Measurements from ENCODE around the gene RIMS1.
"Not testable (repeated sequence)": the region's sequence is repeated elsewhere in the genome, so short reads cannot be mapped to it uniquely, and the experiment has no call there.

RIMS1 gene

GRCh38 chr6:72246926-72247325 is 360.6 kb downstream of the RIMS1 start:
- no peak for DNase-seq

GRCh38 chr6:72248621-72249020 is 362.3 kb downstream of the RIMS1 start:
- no peak for DNase-seq

DNA sequence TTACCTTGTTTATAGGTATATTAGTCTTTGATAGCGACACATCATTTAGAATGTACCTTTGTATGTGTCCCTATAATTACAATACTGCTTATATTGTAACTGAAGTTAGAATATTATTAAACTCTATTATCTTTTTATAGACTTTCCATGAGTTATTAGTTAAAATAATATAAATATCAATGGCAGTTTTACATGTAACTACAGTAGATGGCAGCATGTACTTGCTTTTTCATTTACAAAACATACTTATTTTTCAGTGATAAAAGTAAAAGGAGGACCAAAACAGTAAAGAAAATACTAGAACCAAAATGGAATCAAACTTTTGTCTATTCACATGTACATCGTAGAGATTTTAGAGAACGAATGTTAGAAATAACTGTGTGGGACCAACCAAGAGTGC is 364.3 kb downstream of the RIMS1 start:
- DNase-seq, result no peak

GRCh38 chr6:72260489-72260888 is 374.1 kb downstream of the RIMS1 start:
- DNase-seq, result no peak

DNA sequence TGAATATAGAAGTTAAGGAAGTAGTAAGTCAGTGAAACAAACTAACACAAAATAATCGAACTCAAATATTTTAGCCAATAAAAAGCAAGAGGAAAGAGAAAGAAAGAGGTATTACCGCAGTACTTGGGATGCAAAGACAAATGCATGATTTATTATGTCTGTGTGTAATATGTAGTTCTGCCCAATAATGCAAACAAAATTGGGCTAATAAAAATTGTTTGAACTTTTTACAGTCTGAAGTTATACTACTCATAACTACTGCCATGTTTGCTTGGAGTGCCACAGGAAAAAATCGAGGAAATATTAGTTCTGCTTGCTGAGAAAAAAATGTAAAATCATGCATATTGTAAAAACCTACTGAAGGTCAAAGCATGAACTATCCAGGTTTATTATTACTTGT is 375.2 kb downstream of the RIMS1 start:
- no peak for DNase-seq

- DNase-seq, result no peak
Measured at GRCh38 chr6:72262254-72262653, 375.9 kb downstream of the RIMS1 start.

- DNase-seq, result no peak
Measured at GRCh38 chr6:72267470-72267869, 381.1 kb downstream of the RIMS1 start.

GRCh38 chr6:72271531-72271930 is 385.2 kb downstream of the RIMS1 start:
- no peak for DNase-seq

DNA sequence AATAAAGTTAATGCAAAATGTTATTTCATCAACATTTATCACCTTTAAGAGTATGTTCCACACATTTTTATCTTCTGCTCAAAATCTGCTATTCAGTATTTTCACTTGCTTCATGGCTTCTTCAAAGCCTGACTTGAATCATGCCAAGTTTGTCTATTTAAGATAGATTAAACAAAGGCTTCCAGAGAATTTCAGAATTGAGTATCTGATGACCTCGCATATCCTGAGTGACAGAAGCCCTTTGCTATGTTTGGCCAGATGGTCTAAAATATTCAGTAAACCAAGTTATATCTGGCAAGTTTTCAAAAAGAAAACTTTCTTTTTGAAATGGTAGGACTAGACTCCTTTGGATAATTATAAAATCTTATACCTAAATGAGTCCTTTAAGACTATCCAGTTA is 386.6 kb downstream of the RIMS1 start:
- DNase-seq, result no peak

DNA sequence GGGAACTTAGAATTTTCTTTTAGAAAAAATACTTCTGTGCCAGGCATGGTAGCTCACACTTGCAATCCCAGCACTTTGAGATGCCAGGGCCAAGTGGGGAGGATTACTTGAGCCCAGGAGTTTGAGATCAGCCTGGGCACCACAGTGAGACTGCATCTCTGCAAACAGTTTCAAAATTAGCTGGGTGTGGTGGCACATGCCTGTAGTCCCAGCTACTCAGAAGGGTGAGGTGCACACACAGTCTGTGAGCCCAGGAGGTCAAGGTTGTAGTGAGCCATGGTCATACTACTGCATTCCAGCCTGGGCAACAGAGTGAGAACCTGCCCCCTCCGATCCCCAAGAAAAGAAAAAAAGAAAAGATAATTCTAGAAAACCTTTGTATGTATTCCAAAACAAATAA is 389.5 kb downstream of the RIMS1 start:
- DNase-seq, result no peak

- no peak for DNase-seq
Measured at GRCh38 chr6:72282201-72282600, 395.9 kb downstream of the RIMS1 start.

DNA sequence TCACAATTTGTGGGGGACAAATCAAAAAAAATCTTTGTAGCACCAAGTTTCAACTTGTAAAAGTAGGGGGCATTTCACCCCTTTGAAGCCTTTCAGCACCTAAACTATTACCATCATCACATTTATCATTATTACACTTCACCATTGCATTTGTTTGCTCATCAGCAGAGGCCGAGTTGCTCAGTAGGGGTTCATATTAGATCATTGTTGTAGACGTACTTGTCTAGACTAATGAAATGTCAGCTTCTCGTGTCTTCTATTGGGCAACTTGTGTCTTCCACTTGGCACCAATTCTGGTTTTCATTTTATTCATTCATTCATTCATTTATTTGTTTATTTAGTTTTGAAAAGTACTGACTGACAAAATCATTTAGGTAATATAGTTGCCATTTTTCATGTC is 397.2 kb downstream of the RIMS1 start:
- DNase-seq, result no peak

DNA sequence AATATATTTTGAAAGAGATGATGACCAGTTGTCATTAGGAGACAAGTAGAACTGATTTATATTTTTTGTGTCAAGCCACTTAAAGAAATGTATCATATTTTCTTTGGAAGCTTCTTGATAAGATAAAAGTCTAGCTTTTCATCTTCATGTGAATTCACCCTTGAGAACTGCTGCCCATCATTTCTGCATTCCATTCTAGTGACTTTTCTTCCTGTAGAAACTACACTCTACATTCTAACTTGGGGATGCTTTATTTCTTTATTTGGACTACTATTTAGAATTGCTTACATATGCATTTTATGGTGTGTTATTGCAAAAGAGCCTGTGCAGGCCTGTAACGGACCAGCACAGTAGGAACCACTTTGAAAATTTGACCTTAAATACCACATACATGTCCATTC is 400.6 kb downstream of the RIMS1 start:
- DNase-seq, result no peak

DNA sequence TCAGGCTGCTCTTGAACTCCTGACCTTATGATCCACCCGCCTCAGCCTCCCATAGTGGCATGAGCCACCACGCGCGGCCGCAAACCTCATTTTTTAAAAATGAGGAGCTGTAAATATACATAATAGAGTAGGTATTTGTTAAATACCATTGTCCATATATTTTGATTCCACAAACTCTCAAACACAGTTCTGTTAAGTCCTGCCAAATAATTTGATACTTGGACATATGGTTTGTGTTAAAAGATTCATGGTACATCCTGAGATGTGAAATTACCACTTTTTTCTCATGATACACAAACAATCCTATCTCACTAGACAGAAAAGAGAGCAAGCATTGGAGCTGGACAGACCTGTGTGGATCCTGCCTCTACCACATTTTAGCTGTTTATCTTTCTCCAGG is 401.5 kb downstream of the RIMS1 start:
- DNase-seq, result no peak

GRCh38 chr6:72288592-72288991 is 402.2 kb downstream of the RIMS1 start:
- no peak for DNase-seq

DNA sequence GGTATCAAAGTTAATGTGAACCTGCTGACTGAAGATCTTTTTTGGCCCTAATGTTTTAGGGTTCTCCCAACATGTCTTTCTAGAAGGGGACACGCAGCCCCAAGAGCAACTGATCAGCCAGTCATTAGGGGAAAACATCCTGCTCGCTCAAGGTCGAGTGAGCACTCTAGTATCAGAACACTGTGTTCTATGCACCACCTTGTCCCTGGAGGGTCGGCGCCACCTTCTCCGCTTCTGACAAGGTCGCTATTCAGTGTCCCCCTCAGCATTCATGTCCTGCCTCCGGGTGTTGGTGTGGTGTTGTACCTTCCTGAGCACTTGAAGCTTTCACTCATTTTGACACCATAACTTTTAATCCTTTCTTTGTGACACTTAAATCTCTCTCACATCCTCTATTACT is 404.3 kb downstream of the RIMS1 start:
- no peak for DNase-seq

DNA sequence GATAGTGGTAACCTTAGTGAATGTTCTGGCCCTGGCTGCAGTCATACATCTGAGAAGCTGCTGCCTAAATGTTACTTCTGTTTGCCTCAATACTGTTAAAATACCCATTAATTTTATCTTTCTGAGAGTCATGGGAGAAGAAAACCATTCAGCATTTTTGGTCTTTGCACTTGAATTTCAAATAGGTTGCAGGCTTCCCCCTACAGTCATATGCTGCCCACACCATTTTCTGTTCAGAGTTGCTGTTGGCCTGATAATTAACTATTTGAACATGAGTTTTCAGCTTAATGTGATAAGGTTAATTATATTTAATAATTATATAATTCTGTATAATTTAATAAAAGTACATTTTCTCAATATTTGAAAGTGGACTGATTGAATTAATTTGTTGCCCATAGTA is 410.0 kb downstream of the RIMS1 start:
- DNase-seq, result no peak

- no peak for DNase-seq
Measured at GRCh38 chr6:72305971-72306370, 419.6 kb downstream of the RIMS1 start.

- DNase-seq, result no peak
Measured at GRCh38 chr6:72316675-72317380, 430.5 kb downstream of the RIMS1 start.

DNA sequence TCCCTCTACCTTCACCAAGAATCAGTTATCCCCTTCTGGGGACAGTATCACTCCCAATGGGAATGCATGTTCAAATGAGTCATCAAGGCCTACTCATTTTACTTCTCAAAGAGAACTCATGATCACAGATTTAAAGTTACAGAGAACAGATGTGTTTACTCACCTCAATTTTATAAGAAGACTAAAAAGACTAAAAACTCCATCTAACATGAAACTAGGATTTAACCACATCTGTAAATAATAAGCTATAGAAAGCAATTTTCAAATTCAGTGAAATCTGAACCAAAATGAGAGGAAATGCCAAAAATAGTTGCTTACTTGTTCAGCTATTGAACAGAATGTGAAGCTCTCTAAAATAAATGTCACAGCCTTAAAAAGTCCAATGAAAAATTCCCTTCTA is 435.4 kb downstream of the RIMS1 start:
- DNase-seq, result no peak

GRCh38 chr6:72322771-72323170 is 436.4 kb downstream of the RIMS1 start:
- no peak for DNase-seq

DNA sequence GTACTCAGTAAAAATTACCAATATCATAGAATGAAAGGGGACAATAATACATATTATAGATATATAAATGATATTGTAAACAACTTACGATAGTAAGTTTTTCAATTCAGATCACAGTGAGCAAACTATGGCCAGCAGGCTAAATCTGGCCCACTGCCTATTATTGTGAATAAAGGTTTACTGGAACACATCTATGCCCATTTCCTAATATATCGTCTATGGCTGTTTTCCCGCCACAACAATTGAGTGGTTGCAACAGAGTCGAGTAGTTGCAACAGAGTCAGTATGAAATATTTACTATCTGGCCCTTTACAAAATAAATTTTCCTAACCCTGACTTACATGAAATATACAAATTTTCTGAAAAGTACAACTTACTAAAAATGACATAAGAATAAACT is 438.2 kb downstream of the RIMS1 start:
- no peak for DNase-seq

DNA sequence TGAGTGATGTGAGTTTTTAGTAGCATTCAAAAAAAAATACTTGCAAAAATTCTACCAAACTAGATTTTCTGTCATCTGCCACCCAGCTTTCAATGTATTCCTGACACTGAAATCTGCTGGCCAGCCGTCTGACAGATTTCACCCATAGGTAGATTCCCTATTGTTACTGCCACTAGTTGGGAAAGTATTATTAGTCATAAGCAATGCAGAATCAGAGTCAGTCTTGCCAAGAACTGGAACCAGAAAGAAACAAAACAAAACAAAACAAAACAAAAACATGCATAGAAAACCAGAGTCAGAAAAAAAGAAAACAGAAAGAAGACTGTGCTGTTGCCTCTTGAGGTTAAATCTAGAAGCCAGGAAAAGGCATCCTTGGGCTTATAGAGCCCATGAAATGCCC is 442.4 kb downstream of the RIMS1 start:
- no peak for DNase-seq

GRCh38 chr6:72335203-72335602 is 448.9 kb downstream of the RIMS1 start:
- DNase-seq, result not testable (repeated sequence)

DNA sequence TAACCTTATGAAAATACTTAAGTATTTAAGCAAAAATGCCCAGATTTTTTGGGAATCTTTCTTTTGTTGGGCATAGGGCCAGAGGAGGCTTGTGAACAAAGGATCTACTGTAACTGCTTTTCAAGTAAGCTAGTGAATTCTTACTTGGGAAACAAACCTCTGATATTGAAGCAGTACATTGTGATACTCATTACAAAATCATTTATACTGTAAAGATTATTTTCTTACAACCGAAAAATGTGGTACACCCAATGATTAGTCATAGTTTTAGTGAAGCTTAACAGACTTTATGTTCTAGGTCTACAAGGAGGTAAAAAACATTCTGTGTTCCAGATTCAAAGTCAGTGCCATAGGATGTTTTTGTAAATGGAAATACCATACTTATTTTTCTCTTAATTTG is 462.6 kb downstream of the RIMS1 start:
- no peak for DNase-seq
